Measurements from ENCODE around the gene MPEG1. TPM values are rescaled to one million over a fixed set of nuclear protein-coding genes. Genes with fewer than 3 reads are reported as not detected.

Gene MPEG1
- total and polyA plus RNA-seq, 2 donors (not counting 1 experiment from before 2014, with no cell fraction given) = not detected

DNA sequence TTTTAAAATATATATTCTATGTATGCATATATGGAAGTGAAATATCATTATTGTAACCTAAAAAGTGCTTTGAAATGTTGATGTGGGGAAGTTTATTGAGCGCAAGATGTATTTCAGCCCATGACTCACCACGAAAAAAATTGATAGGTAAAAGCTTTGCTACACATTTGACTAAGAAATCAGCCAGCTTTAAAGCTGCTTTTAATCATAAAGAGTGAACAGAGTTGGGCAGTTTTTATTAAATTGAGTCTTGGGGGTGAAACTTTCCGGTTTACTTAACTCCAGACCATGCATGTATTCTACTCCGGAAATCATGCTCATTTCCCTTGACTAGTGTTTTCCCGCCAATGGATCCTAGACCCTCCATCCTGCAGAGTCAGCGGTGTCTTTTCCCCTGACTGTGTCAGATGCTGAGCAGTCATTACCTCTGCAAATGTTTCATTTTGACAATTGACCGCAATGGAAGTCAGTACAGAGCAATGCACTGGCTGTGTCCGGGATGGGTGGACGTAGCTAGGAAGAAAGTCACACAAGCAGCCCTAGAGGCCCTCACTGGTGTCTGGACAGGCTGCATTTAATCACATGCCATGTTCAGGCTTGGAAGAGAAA, 47.2 kb upstream of the MPEG1 start:
- no peaks in the 10 kb centered on the region for H4K20me1 ChIP-seq (ENCODE audit: control insufficient read depth, extremely low read depth, insufficient read depth, low read length)
- no peak overlapping the region for H3K4me2 ChIP-seq (ENCODE audit: extremely low read depth, insufficient read depth, low read length)

DNA sequence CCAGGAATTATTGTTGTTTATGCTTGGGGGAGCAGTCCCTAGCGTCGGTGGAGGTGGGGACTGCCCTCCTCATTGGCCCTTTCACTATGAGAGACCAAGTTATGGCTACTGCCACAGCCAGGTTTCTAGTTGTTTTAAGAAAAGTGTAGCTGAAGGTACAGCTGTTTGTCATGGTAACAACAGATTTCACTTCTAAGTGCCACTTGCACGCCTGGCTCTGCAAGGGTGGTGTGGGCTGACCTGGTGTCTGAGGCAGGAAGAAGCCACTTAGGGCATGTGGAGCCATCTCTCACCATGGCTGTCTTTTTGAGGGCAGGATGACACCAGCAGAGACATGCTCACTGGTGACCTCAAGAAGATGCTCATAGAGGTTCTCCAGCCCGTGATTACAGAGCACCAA, 46.3 kb upstream of the MPEG1 start:
- no peaks in the 10 kb centered on the region for H3K79me2 ChIP-seq (ENCODE audit: control insufficient read depth, insufficient read depth, low read length)
- no peak overlapping the region for H3K4me3 ChIP-seq (replicated peaks in 1 of 4; ENCODE audit: control extremely low read depth in 1 of 4, insufficient read depth in 1 of 4, low read depth in 3 of 4, low read length in 4 of 4)
- H3K27ac ChIP-seq (ENCODE audit: insufficient read depth, low read length) = no peak overlapping the region
- TF ChIP-seq, protein P1, sequence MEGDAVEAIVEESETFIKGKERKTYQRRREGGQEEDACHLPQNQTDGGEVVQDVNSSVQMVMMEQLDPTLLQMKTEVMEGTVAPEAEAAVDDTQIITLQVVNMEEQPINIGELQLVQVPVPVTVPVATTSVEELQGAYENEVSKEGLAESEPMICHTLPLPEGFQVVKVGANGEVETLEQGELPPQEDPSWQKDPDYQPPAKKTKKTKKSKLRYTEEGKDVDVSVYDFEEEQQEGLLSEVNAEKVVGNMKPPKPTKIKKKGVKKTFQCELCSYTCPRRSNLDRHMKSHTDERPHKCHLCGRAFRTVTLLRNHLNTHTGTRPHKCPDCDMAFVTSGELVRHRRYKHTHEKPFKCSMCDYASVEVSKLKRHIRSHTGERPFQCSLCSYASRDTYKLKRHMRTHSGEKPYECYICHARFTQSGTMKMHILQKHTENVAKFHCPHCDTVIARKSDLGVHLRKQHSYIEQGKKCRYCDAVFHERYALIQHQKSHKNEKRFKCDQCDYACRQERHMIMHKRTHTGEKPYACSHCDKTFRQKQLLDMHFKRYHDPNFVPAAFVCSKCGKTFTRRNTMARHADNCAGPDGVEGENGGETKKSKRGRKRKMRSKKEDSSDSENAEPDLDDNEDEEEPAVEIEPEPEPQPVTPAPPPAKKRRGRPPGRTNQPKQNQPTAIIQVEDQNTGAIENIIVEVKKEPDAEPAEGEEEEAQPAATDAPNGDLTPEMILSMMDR (conservative IDR thresholded peaks at IDR 0.05 in 1 of 2, IDR thresholded peaks at IDR 0.05 in 1 of 2; ENCODE audit: low read depth in 1 of 2, low read length in 2 of 2) = no peak
- H3K36me3 ChIP-seq (ENCODE audit: control insufficient read depth, insufficient read depth, low read length) = no peaks in the 10 kb centered on the region
- H3K9ac ChIP-seq (ENCODE audit: insufficient read depth, low read length) = no peak overlapping the region
- no peaks in the 10 kb centered on the region for H3K9me3 ChIP-seq (ENCODE audit: control insufficient read depth, insufficient read depth, low read depth, low read length)
- no peak overlapping the region for H3K4me2 ChIP-seq (ENCODE audit: extremely low read depth, insufficient read depth, low read length)
- DNase-seq (ENCODE audit: low read depth in 2 of 2) = no peak
- no peaks in the 10 kb centered on the region for H3K4me1 ChIP-seq (ENCODE audit: control insufficient read depth, extremely low read depth, insufficient read depth, low read length)
- no peaks in the 10 kb centered on the region for H4K20me1 ChIP-seq (ENCODE audit: control insufficient read depth, extremely low read depth, insufficient read depth, low read length)
- no peak overlapping the region for H2AFZ ChIP-seq (ENCODE audit: low read length)
- no peaks in the 10 kb centered on the region for H3K27me3 ChIP-seq (ENCODE audit: control insufficient read depth, insufficient read depth, low read length)

More for the DNA sequence above, 47.2 kb upstream of the MPEG1 start:
- Histone ChIP-seq H3K9me3 (ENCODE audit: control insufficient read depth, insufficient read depth, low read depth, low read length) (no peaks in the 10 kb centered on the region), H2AFZ (ENCODE audit: low read length) (no peak overlapping the region), H3K36me3 (ENCODE audit: control insufficient read depth, insufficient read depth, low read length) (no peaks in the 10 kb centered on the region), H3K4me3 (replicated peaks in 1 of 4; ENCODE audit: control extremely low read depth in 1 of 4, insufficient read depth in 1 of 4, low read depth in 3 of 4, low read length in 4 of 4) (no peak overlapping the region), H3K4me1 (ENCODE audit: control insufficient read depth, extremely low read depth, insufficient read depth, low read length) (no peaks in the 10 kb centered on the region), H3K27me3 (ENCODE audit: control insufficient read depth, insufficient read depth, low read length) (no peaks in the 10 kb centered on the region), H3K79me2 (ENCODE audit: control insufficient read depth, insufficient read depth, low read length) (no peaks in the 10 kb centered on the region), H3K27ac (ENCODE audit: insufficient read depth, low read length) (no peak overlapping the region), H3K9ac (ENCODE audit: insufficient read depth, low read length) (no peak overlapping the region)
- no peak for DNase-seq (ENCODE audit: low read depth in 2 of 2)
- TF ChIP-seq, protein P1 (conservative IDR thresholded peaks at IDR 0.05 in 1 of 2, IDR thresholded peaks at IDR 0.05 in 1 of 2; ENCODE audit: low read depth in 1 of 2, low read length in 2 of 2) = no peak
- no peak for TF ChIP-seq EZH2 (IDR thresholded peaks at IDR 0.05; ENCODE audit: low read length, missing control alignments)

DNA sequence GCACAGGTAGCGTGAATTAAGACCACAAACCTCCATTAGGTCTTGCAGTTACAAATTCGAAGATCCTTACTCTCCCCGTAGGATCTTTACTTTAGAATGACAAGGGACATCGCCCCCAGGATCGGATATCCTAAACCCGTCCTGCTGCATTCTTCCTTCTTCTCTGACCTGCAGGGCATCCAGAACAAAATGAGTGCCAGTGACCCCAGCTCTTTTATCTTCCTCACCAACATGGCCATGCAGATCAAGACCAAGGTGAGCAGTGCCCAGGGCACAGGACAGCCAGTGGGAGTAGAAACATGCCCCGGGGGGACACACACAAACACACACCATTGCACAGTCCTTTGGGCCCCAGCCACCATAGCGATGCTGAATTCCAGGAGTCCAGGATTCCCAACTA, 42.6 kb upstream of the MPEG1 start:
- Histone ChIP-seq H3K4me3 (replicated peaks in 1 of 4; ENCODE audit: control extremely low read depth in 1 of 4, insufficient read depth in 1 of 4, low read depth in 3 of 4, low read length in 4 of 4) (no peak overlapping the region), H3K27ac (ENCODE audit: insufficient read depth, low read length) (no peak overlapping the region), H3K79me2 (ENCODE audit: control insufficient read depth, insufficient read depth, low read length) (no peaks in the 10 kb centered on the region), H3K4me2 (ENCODE audit: extremely low read depth, insufficient read depth, low read length) (no peak overlapping the region), H3K9me3 (ENCODE audit: control insufficient read depth, insufficient read depth, low read depth, low read length) (no peaks in the 10 kb centered on the region), H4K20me1 (ENCODE audit: control insufficient read depth, extremely low read depth, insufficient read depth, low read length) (no peaks in the 10 kb centered on the region), H3K27me3 (ENCODE audit: control insufficient read depth, insufficient read depth, low read length) (no peaks in the 10 kb centered on the region), H3K4me1 (ENCODE audit: control insufficient read depth, extremely low read depth, insufficient read depth, low read length) (no peaks in the 10 kb centered on the region), H3K36me3 (ENCODE audit: control insufficient read depth, insufficient read depth, low read length) (no peaks in the 10 kb centered on the region), H3K9ac (ENCODE audit: insufficient read depth, low read length) (no peak overlapping the region), H2AFZ (ENCODE audit: low read length) (no peak overlapping the region)
- TF ChIP-seq, protein P1 (conservative IDR thresholded peaks at IDR 0.05 in 1 of 2, IDR thresholded peaks at IDR 0.05 in 1 of 2; ENCODE audit: low read depth in 1 of 2, low read length in 2 of 2) = no peak
- TF ChIP-seq EZH2 (IDR thresholded peaks at IDR 0.05; ENCODE audit: low read length, missing control alignments) = no peak
- no peak for DNase-seq (ENCODE audit: low read depth in 2 of 2)

Measured in fibroblast of lung (primary cell).